Gastrocnemius medialis (tissue), 4 donors: Measurements from ENCODE around the gene EEF1G. TPM values are rescaled to one million over a fixed set of nuclear protein-coding genes. Genes with fewer than 3 reads are reported as not detected.

Source experiments
- ATAC-seq, 2 donors: fragments of 150-250 bp; one replicate each; pipeline ENCODE4 v1.9.1; 2016
- DNase-seq, 2 donors: peaks; one replicate each; pipeline ENCODE4 v3.0.0-alpha.2; 2019
- H3K27ac ChIP-seq, 4 donors: fragments of 200-600 bp; sonication (generic); 1 replicate in 1 of 4; 2 replicates in 3 of 4; pipeline ENCODE4 v1.5.1; 2016 to 2018; ENCODE audit warnings: mild to moderate bottlenecking in 2 of 4, moderate library complexity in 1 of 4
- H3K27me3 ChIP-seq, 3 donors: fragments of 200-600 bp; sonication (generic) in 2 of 3; 1 replicate in 1 of 3; 2 replicates in 2 of 3; pipeline versions ENCODE4 v1.5.1 to v1.6.0; 2016 to 2019; ENCODE audit warnings: mild to moderate bottlenecking in 1 of 3, moderate library complexity in 1 of 3
- H3K36me3 ChIP-seq, 2 donors: fragments of 200-600 bp; sonication (generic) in 1 of 2; one replicate each; pipeline ENCODE4 v1.5.1; 2017 to 2018
- H3K4me1 ChIP-seq, 2 donors: fragments of 200-600 bp; sonication (generic) in 1 of 2; one replicate each; pipeline ENCODE4 v1.5.1; 2016 to 2017; ENCODE audit warnings: mild to moderate bottlenecking in 2 of 2
- H3K4me3 ChIP-seq, 4 donors: fragments of 200-600 bp; sonication (generic) in 3 of 4; 1 replicate in 1 of 4; 2 replicates in 3 of 4; pipeline ENCODE4 v1.5.1; 2016 to 2019; ENCODE audit warnings: mild to moderate bottlenecking in 2 of 4
- H3K9me3 ChIP-seq, 3 donors: fragments of 200-600 bp; sonication (generic) in 2 of 3; 1 replicate in 1 of 3; 2 replicates in 2 of 3; pipeline ENCODE4 v1.5.1; 2016 to 2019
- POLR2A ChIP-seq, 2 donors: fragments of 450-650 bp; IDR thresholded peaks; one replicate each; pipeline ENCODE4 v1.6.1; 2017; ENCODE audit warnings: antibody characterized with exemption in 2 of 2, mild to moderate bottlenecking in 2 of 2, moderate library complexity in 2 of 2
- in situ Hi-C, 4 donors: fragments of 200-750 bp; cut with MboI; loops; one replicate each; pipeline versions ENCODE4 v1.15.0 to v1.8.0; 2017; ENCODE audit warnings: low sequenced_read_pairs in 4 of 4
- intact Hi-C: fragments of 100-400 bp; cut with DNase I; formaldehyde crosslinking; loops from one replicate; pipeline ENCODE4 v1.15.1; 2023; ENCODE audit warnings: low total_unique reads
- microRNA-seq, 2 donors: library from miRNA; unstranded; fragments of <30 nt; microRNA quantifications; one replicate each; pipeline ENCODE4, GENCODE V29; 2016; ENCODE audit warnings: borderline replicate concordance in 2 of 2
- total RNA-seq, 4 donors: library from RNA; depleted of rRNA; stranded (reverse); fragments of >200 nt; gene quantifications; one replicate each; pipeline versions ENCODE4 v1.1.0 to v1.2.3, GENCODE V29; 2016
- TF ChIP-seq, protein P1 (sequence below), 5 experiments: fragments of 450-650 bp in 3 of 5; fragments of 200-600 bp in 2 of 5; sonication (generic) in 2 of 5; IDR thresholded peaks in 4 of 5; conservative IDR thresholded peaks in 1 of 5; 1 replicate in 4 of 5; 2 replicates in 1 of 5; pipeline ENCODE4 v1.5.1; 2016 to 2019; ENCODE audit warnings: antibody characterized with exemption in 5 of 5, mild to moderate bottlenecking in 3 of 5, moderate library complexity in 3 of 5

EEF1G gene
- total RNA-seq, 4 donors from 2014 or later, result 1,797 to 2,946 (median 1,897) TPM

- in situ Hi-C loops, result no loop called here
- TF ChIP-seq, protein P1, sequence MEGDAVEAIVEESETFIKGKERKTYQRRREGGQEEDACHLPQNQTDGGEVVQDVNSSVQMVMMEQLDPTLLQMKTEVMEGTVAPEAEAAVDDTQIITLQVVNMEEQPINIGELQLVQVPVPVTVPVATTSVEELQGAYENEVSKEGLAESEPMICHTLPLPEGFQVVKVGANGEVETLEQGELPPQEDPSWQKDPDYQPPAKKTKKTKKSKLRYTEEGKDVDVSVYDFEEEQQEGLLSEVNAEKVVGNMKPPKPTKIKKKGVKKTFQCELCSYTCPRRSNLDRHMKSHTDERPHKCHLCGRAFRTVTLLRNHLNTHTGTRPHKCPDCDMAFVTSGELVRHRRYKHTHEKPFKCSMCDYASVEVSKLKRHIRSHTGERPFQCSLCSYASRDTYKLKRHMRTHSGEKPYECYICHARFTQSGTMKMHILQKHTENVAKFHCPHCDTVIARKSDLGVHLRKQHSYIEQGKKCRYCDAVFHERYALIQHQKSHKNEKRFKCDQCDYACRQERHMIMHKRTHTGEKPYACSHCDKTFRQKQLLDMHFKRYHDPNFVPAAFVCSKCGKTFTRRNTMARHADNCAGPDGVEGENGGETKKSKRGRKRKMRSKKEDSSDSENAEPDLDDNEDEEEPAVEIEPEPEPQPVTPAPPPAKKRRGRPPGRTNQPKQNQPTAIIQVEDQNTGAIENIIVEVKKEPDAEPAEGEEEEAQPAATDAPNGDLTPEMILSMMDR (IDR thresholded peaks at IDR 0.05 in 4 of 5, conservative IDR thresholded peaks at IDR 0.05 in 1 of 5), result no peak
- TF ChIP-seq POLR2A (IDR thresholded peaks at IDR 0.05), result no peak
- DNase-seq (no peak), ATAC-seq (no peak)
- intact Hi-C loops, result no loop called here
- H3K36me3 ChIP-seq, result peaks cover 0 to 37% of the 10 kb centered on the region in 2 donors
- peaks cover 18 to 31% of the 10 kb centered on the region in 2 donors for H3K4me1 ChIP-seq
- no peak overlapping the region for H3K4me3 ChIP-seq
- no peaks in the 10 kb centered on the region for H3K27me3 ChIP-seq
- H3K9me3 ChIP-seq, result no peaks in the 10 kb centered on the region
- H3K27ac ChIP-seq, result no peak overlapping the region
These were observed 60.1 kb downstream of the EEF1G start for GRCh38 chr11:62513626-62514025.

GRCh38 chr11:62512961-62513360 lies 60.7 kb downstream of the EEF1G start:
- Histone ChIP-seq H3K4me1 (peaks cover 25 to 29% of the 10 kb centered on the region in 2 donors), H3K36me3 (peaks cover 0 to 31% of the 10 kb centered on the region in 2 donors), H3K27ac (peak overlapping the region in 1 of 4 donors; percentile 27), H3K4me3 (no peak overlapping the region), H3K27me3 (no peaks in the 10 kb centered on the region), H3K9me3 (no peaks in the 10 kb centered on the region)
- TF ChIP-seq POLR2A (IDR thresholded peaks at IDR 0.05), result no peak
- TF ChIP-seq, protein P1 (IDR thresholded peaks at IDR 0.05 in 4 of 5, conservative IDR thresholded peaks at IDR 0.05 in 1 of 5), result no peak
- ATAC-seq, result no peak
- in situ Hi-C loops (no loop called here), intact Hi-C loops (no loop called here)
- no peak for DNase-seq

Small RNA genes within 50 kb of the gene (microRNA-seq; reads per million reads assigned to microRNA genes)
- gene MIR6747, result 1.2 to 2.6 reads per million in 2 donors

Other genes with a start within 250 kb of the EEF1G start
- gene ASRGL1, start 236.4 kb downstream of the EEF1G start, total RNA-seq, result 10 to 100 TPM in 2 of 4 donors, 1 to 10 TPM in 2; 6.4 to 24.6 (median 8.7) TPM
- gene SCGB1A1, start 154.9 kb downstream of the EEF1G start, total RNA-seq, result not detected
- gene AHNAK, start 27.1 kb downstream of the EEF1G start, total RNA-seq, result 1,000 to 10,000 TPM in 1 of 4 donors, 100 to 1,000 TPM in 3; 374 to 1,261 (median 571) TPM
- gene TUT1, start 17.6 kb upstream of the EEF1G start, total RNA-seq, result 10 to 100 TPM in 3 of 4 donors, 1 to 10 TPM in 1; 7.8 to 15.7 (median 11.7) TPM
- 10 to 100 TPM; 28.0 to 47.1 (median 31.7) TPM for gene MTA2, start 28.0 kb upstream of the EEF1G start, total RNA-seq
- gene EML3, start 38.9 kb upstream of the EEF1G start, total RNA-seq, result 1 to 10 TPM; 4.7 to 7.9 (median 7.0) TPM
- gene ROM1, start 39.4 kb upstream of the EEF1G start, total RNA-seq, result 1 to 10 TPM; 1.6 to 3.7 (median 2.7) TPM
- gene B3GAT3, start 48.1 kb upstream of the EEF1G start, total RNA-seq, result 10 to 100 TPM in 2 of 4 donors, 1 to 10 TPM in 2; 4.4 to 21.4 (median 9.8) TPM
- 10 to 100 TPM; 41.3 to 65.1 (median 59.5) TPM for gene GANAB, start 72.7 kb upstream of the EEF1G start, total RNA-seq
- gene INTS5, start 79.4 kb upstream of the EEF1G start, total RNA-seq, result 10 to 100 TPM; 17.3 to 28.3 (median 21.3) TPM
- 10 to 100 TPM; 36.1 to 44.7 (median 41.3) TPM for gene C11orf98, start 91.3 kb upstream of the EEF1G start, total RNA-seq
- 1 to 10 TPM; 1.7 to 4.5 (median 2.8) TPM for gene CSKMT, start 91.4 kb upstream of the EEF1G start, total RNA-seq
- gene UQCC3, start 97.8 kb upstream of the EEF1G start, total RNA-seq, result 10 to 100 TPM in 2 of 4 donors, 1 to 10 TPM in 2; 6.4 to 11.7 (median 9.0) TPM
- gene LBHD1, start 98.4 kb upstream of the EEF1G start, total RNA-seq, result 1 to 10 TPM in 2 of 4 donors, under 1 TPM in 2; 0.82 to 2.1 (median 1.1) TPM
- 100 to 1,000 TPM; 216 to 450 (median 265) TPM for gene UBXN1, start 105.2 kb upstream of the EEF1G start, total RNA-seq
- gene LRRN4CL, start 115.6 kb upstream of the EEF1G start, total RNA-seq, result 1 to 10 TPM; 3.7 to 6.4 (median 5.9) TPM
- gene BSCL2, start 133.5 kb upstream of the EEF1G start, total RNA-seq, result 100 to 1,000 TPM in 1 of 4 donors, 10 to 100 TPM in 3; 33.4 to 114 (median 55.6) TPM
- not detected for gene GNG3, start 133.8 kb upstream of the EEF1G start, total RNA-seq
- 10 to 100 TPM in 3 of 4 donors, 1 to 10 TPM in 1; 4.8 to 14.9 (median 11.8) TPM for gene HNRNPUL2, start 153.6 kb upstream of the EEF1G start, total RNA-seq
- 10 to 100 TPM; 11.5 to 16.3 (median 14.1) TPM for gene TTC9C, start 154.6 kb upstream of the EEF1G start, total RNA-seq
- gene ZBTB3, start 180.3 kb upstream of the EEF1G start, total RNA-seq, result 10 to 100 TPM in 1 of 4 donors, 1 to 10 TPM in 3; 5.6 to 10.5 (median 7.7) TPM
- gene POLR2G, start 187.7 kb upstream of the EEF1G start, total RNA-seq, result 10 to 100 TPM; 25.2 to 45.5 (median 29.6) TPM
- gene TAF6L, start 197.5 kb upstream of the EEF1G start, total RNA-seq, result 10 to 100 TPM; 13.5 to 43.2 (median 21.4) TPM
- 10 to 100 TPM; 26.3 to 52.5 (median 44.3) TPM for gene TMEM179B, start 213.5 kb upstream of the EEF1G start, total RNA-seq
- 10 to 100 TPM; 17.1 to 41.6 (median 23.8) TPM for gene TMEM223, start 218.1 kb upstream of the EEF1G start, total RNA-seq
- gene NXF1, start 231.5 kb upstream of the EEF1G start, total RNA-seq, result 10 to 100 TPM; 27.2 to 47.1 (median 46.1) TPM